Skeletal muscle satellite cell (primary cell): ENCODE data around the gene TSPAN7.

ENCODE experiments used
- H3K27me3 ChIP-seq: 2 replicates; pipeline ENCODE4 v1.7.0; 2013; ENCODE audit warnings: low read length; ENCODE audit not compliant: control insufficient read depth, insufficient read depth
- H3K36me3 ChIP-seq: 2 replicates; pipeline ENCODE4 v1.7.0; 2013; ENCODE audit warnings: mild to moderate bottlenecking, control low read depth, low read length; ENCODE audit not compliant: insufficient read depth
- H3K4me1 ChIP-seq: 2 replicates; pipeline ENCODE4 v1.7.0; 2013; ENCODE audit warnings: low read length; ENCODE audit not compliant: control insufficient read depth, insufficient read depth
- H3K4me2 ChIP-seq: 2 replicates; pipeline ENCODE4 v1.7.0; 2013; ENCODE audit warnings: mild to moderate bottlenecking, low read length
- H3K4me3 ChIP-seq: 2 replicates; pipeline ENCODE4 v1.7.0; 2013; ENCODE audit warnings: low read length
- H3K9ac ChIP-seq: 2 replicates; pipeline ENCODE4 v1.7.0; 2013; ENCODE audit warnings: mild to moderate bottlenecking, low read depth, low read length, moderate library complexity
- H3K9me3 ChIP-seq: replicated peaks from 2 replicates; pipeline ENCODE4 v1.7.0; 2013; ENCODE audit warnings: mild to moderate bottlenecking, control low read depth, low read length

The TSPAN7 gene

GRCh38 chrX:38649674-38650647, 88.6 kb downstream of the TSPAN7 start:
- Histone ChIP-seq H3K4me1 (no peaks in the 10 kb centered on the region), H3K4me3 (no peak overlapping the region), H3K4me2 (no peak overlapping the region), H3K9ac (no peak overlapping the region), H3K9me3 (no peaks in the 10 kb centered on the region), H3K27me3 (peaks cover 5% of the 10 kb centered on the region), H3K36me3 (no peaks in the 10 kb centered on the region)

GRCh38 chrX:38651625-38652601, 90.6 kb downstream of the TSPAN7 start:
- Histone ChIP-seq H3K4me2 (no peak overlapping the region), H3K4me1 (no peaks in the 10 kb centered on the region), H3K27me3 (no peaks in the 10 kb centered on the region), H3K36me3 (no peaks in the 10 kb centered on the region), H3K4me3 (no peak overlapping the region), H3K9ac (no peak overlapping the region), H3K9me3 (no peaks in the 10 kb centered on the region)

GRCh38 chrX:38652934-38653442, 91.6 kb downstream of the TSPAN7 start:
- Histone ChIP-seq H3K9ac (no peak overlapping the region), H3K9me3 (no peaks in the 10 kb centered on the region), H3K4me2 (no peak overlapping the region), H3K4me3 (no peak overlapping the region), H3K27me3 (no peaks in the 10 kb centered on the region), H3K36me3 (no peaks in the 10 kb centered on the region), H3K4me1 (no peaks in the 10 kb centered on the region)

GRCh38 chrX:38654302-38654701, 93.0 kb downstream of the TSPAN7 start:
- Histone ChIP-seq H3K9me3 (no peaks in the 10 kb centered on the region), H3K4me2 (no peak overlapping the region), H3K36me3 (no peaks in the 10 kb centered on the region), H3K9ac (no peak overlapping the region), H3K4me3 (no peak overlapping the region), H3K27me3 (no peaks in the 10 kb centered on the region), H3K4me1 (no peaks in the 10 kb centered on the region)

GRCh38 chrX:38656350-38656915, 95.1 kb downstream of the TSPAN7 start:
- H3K36me3 ChIP-seq, result no peaks in the 10 kb centered on the region
- H3K27me3 ChIP-seq, result no peaks in the 10 kb centered on the region
- no peak overlapping the region for H3K4me3 ChIP-seq
- H3K4me2 ChIP-seq, result no peak overlapping the region
- H3K9me3 ChIP-seq, result no peaks in the 10 kb centered on the region
- no peaks in the 10 kb centered on the region for H3K4me1 ChIP-seq
- no peak overlapping the region for H3K9ac ChIP-seq

- Histone ChIP-seq H3K9me3 (no peaks in the 10 kb centered on the region), H3K4me1 (no peaks in the 10 kb centered on the region), H3K27me3 (no peaks in the 10 kb centered on the region), H3K4me3 (no peak overlapping the region), H3K9ac (no peak overlapping the region), H3K36me3 (no peaks in the 10 kb centered on the region), H3K4me2 (no peak overlapping the region)
Measured at GRCh38 chrX:38657562-38657961, 96.2 kb downstream of the TSPAN7 start.

- Histone ChIP-seq H3K9me3 (no peaks in the 10 kb centered on the region), H3K4me3 (no peak overlapping the region), H3K9ac (no peak overlapping the region), H3K36me3 (no peaks in the 10 kb centered on the region), H3K27me3 (peaks cover 6% of the 10 kb centered on the region), H3K4me2 (no peak overlapping the region), H3K4me1 (no peaks in the 10 kb centered on the region)
Measured at GRCh38 chrX:38660395-38661102, 99.2 kb downstream of the TSPAN7 start.

GRCh38 chrX:38661103-38661441, 99.7 kb downstream of the TSPAN7 start:
- H3K9ac ChIP-seq, result no peak overlapping the region
- no peaks in the 10 kb centered on the region for H3K36me3 ChIP-seq
- no peak overlapping the region for H3K4me3 ChIP-seq
- H3K4me1 ChIP-seq, result no peaks in the 10 kb centered on the region
- H3K4me2 ChIP-seq, result no peak overlapping the region
- H3K9me3 ChIP-seq, result no peaks in the 10 kb centered on the region
- peaks cover 6% of the 10 kb centered on the region for H3K27me3 ChIP-seq

- peaks cover 6% of the 10 kb centered on the region for H3K27me3 ChIP-seq
- no peak overlapping the region for H3K4me3 ChIP-seq
- H3K9me3 ChIP-seq, result no peaks in the 10 kb centered on the region
- H3K36me3 ChIP-seq, result no peaks in the 10 kb centered on the region
- no peak overlapping the region for H3K9ac ChIP-seq
- H3K4me2 ChIP-seq, result no peak overlapping the region
- no peaks in the 10 kb centered on the region for H3K4me1 ChIP-seq
Measured at GRCh38 chrX:38661561-38661960, 100.2 kb downstream of the TSPAN7 start.

- Histone ChIP-seq H3K36me3 (no peaks in the 10 kb centered on the region), H3K9me3 (no peaks in the 10 kb centered on the region), H3K4me2 (no peak overlapping the region), H3K27me3 (peaks cover 6% of the 10 kb centered on the region), H3K4me1 (no peaks in the 10 kb centered on the region), H3K9ac (no peak overlapping the region), H3K4me3 (no peak overlapping the region)
Measured at GRCh38 chrX:38662640-38663039, 101.3 kb downstream of the TSPAN7 start.
